Measurements from ENCODE around the gene CASP7.

Gene CASP7

GRCh38 chr10:113644185-113645120 lies 35.3 kb upstream of the CASP7 start:
- DNase-seq (ENCODE audit: low read depth), result peak; percentile 48
- no peak for TF ChIP-seq CTCF (conservative IDR thresholded peaks at IDR 0.05; ENCODE audit: low read length)
- H3K4me3 ChIP-seq (ENCODE audit: low read length), result no peak overlapping the region

- TF ChIP-seq CTCF (conservative IDR thresholded peaks at IDR 0.05; ENCODE audit: low read length), result no peak
- H3K4me3 ChIP-seq (ENCODE audit: low read length), result no peak overlapping the region
- no peak for DNase-seq (ENCODE audit: low read depth)
These were observed 33.1 kb upstream of the CASP7 start for GRCh38 chr10:113646336-113647201.

GRCh38 chr10:113647812-113648211 lies 31.9 kb upstream of the CASP7 start:
- no peak for TF ChIP-seq CTCF (conservative IDR thresholded peaks at IDR 0.05; ENCODE audit: low read length)
- no peak overlapping the region for H3K4me3 ChIP-seq (ENCODE audit: low read length)
- DNase-seq (ENCODE audit: low read depth), result no peak

GRCh38 chr10:113648478-113648877 lies 31.2 kb upstream of the CASP7 start:
- peak; percentile 8 for DNase-seq (ENCODE audit: low read depth)
- TF ChIP-seq CTCF (conservative IDR thresholded peaks at IDR 0.05; ENCODE audit: low read length), result no peak
- no peak overlapping the region for H3K4me3 ChIP-seq (ENCODE audit: low read length)

GRCh38 chr10:113650172-113650571 lies 29.5 kb upstream of the CASP7 start:
- no peak overlapping the region for H3K4me3 ChIP-seq (ENCODE audit: low read length)
- TF ChIP-seq CTCF (conservative IDR thresholded peaks at IDR 0.05; ENCODE audit: low read length), result no peak
- DNase-seq (ENCODE audit: low read depth), result no peak

GRCh38 chr10:113651021-113651420 lies 28.7 kb upstream of the CASP7 start:
- DNase-seq (ENCODE audit: low read depth), result no peak
- TF ChIP-seq CTCF (conservative IDR thresholded peaks at IDR 0.05; ENCODE audit: low read length), result no peak

More at GRCh38 chr10:113651021-113651420, 28.7 kb upstream of the CASP7 start:
- no peak overlapping the region for H3K4me3 ChIP-seq (ENCODE audit: low read length)
